Mesenteric fat pad (tissue), 1 donor: ENCODE data around the gene VSIG2. TPM values are rescaled to one million over a fixed set of nuclear protein-coding genes. Genes with fewer than 3 reads are reported as not detected.
A peak's percentile ranks its signal among the peaks of the same experiment; 100 is the strongest.
"Not testable (repeated sequence)": the region's sequence is repeated elsewhere in the genome, so short reads cannot be mapped to it uniquely, and the experiment has no call there.

ENCODE experiments used
- DNase-seq: peaks from one replicate; pipeline ENCODE4 v3.0.0-alpha.2; 2020; ENCODE audit warnings: low spot score
- long read RNA-seq: library from polyadenylated mRNA; unstranded; transcript quantifications from one replicate; pipeline ENCODE4 v2.0.0, GENCODE V29; 2020
- total RNA-seq: library from RNA; stranded (reverse); fragmentation: NEBNext Ultra II Directional; extraction: Animal tissue kit (Norgen Biotek cat#: 25700); gene quantifications from one replicate; pipeline ENCODE4 v1.2.1, GENCODE V29; 2021
- donor health status: DM: yes; HTN: yes; CAD: no.

Gene VSIG2, protein sequence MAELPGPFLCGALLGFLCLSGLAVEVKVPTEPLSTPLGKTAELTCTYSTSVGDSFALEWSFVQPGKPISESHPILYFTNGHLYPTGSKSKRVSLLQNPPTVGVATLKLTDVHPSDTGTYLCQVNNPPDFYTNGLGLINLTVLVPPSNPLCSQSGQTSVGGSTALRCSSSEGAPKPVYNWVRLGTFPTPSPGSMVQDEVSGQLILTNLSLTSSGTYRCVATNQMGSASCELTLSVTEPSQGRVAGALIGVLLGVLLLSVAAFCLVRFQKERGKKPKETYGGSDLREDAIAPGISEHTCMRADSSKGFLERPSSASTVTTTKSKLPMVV
- total RNA-seq: 2.0 TPM
- long read RNA-seq: 0 reads

GRCh38 chr11:124751741-124752470, at the start of gene VSIG2:
TSS of gene VSIG2 (minus strand) at chr11:124752255. CDS start at chr11:124752137, 118 bp downstream.
- no peak for DNase-seq

GRCh38 chr11:124801014-124801413, 49.0 kb upstream of the VSIG2 start:
- no peak for DNase-seq

- peak; percentile 96 for DNase-seq
Observed at GRCh38 chr11:124800226-124800929, 48.3 kb upstream of the VSIG2 start, which contains the start of gene MSANTD2. TSS of gene MSANTD2 (minus strand) at chr11:124800406. CDS start at chr11:124800380, 26 bp downstream.

GRCh38 chr11:124799348-124800225, 47.5 kb upstream of the VSIG2 start:
- no peak for DNase-seq

- DNase-seq: no peak
Observed at GRCh38 chr11:124798991-124799347, 46.9 kb upstream of the VSIG2 start.

DNA sequence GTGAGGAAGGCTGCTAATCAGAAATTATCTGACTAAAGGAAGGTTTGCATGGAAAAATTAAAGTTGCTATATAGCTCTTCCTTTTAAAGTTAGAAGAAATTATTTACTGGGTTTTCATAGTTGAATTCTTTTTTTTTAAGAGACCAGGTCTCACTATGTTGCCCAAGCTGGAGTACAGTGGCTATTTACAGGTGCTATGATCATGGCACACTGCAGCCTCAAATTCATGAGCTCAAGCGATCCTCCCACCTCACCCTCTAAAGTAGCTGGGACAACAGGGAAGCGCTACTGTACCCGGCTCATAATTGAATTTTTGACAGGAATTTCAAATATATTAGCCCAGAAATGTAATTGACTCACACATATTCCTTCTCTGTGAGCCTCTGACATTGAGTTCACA, 44.3 kb upstream of the VSIG2 start:
- no peak for DNase-seq

DNA sequence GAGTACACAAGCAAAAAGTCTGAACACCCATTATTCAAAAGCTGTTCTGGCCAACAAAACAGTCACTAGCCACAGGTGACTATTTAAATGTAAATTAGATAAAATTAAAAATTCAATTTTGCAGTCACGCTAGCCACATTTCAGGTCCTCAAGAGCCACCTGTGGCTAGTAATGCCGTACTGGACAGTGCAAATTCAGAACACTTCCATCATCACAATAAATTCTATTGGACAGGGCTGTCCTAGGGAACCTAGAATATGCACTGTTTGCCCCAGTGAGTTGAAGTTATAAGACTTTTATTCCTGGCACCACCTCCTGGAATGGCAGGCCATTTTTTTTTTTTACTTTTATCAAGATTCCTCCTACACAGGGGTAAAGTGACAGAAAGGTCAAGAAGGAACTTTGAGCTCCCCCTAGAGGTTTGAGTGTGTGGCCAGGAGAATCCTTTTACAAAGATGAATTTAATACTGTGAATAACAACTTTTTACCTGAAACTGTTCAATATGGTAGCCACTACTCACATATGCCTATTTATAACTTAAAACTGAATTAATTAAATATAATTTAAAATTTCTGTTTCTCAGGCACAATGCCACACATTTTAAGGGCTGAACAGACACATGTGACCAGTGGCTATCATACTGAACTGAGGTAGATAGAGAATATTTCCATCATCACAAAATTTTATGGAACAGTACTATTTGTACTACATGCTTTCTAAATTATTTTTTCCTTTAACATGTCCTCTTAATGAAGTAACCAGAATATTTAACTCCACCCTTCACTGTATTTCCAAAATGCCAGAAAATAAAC, 41.6 kb upstream of the VSIG2 start:
- DNase-seq: no peak

DNA sequence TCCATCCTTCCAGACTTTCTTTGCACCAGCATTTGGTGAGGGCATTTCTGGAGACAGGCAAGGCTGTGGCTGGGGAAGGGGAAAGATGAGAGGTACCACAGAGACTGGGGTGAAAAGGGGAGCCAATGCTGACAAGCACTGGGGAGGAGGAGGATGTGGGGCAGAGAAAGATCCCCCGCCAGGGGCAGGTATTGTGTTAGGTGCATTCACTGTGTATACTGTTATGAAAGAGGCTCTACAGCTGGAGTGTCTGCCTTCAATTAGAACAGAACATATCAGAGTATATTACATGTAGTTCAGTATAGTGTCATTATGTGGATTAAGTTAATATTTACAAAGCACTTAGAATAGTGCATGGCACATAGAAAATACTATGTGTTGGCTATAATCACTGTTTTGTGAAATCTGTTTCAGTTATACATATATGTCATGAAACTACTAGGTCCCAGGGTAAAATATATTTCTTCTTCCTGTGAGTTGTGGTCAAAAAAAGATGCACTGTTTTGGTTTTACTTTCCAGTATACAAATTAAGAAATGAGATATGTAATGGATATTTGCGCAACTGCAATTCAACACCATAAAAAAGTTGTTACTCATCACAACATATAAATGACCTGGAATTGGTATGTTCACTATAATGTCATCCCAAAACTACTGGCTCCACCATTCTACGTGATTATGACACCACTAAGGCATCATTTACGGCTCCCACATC, 39.7 kb upstream of the VSIG2 start:
- no peak for DNase-seq

- no peak for DNase-seq
Observed at GRCh38 chr11:124788521-124788920, 36.5 kb upstream of the VSIG2 start.

GRCh38 chr11:124784051-124784450, 32.0 kb upstream of the VSIG2 start:
- no peak for DNase-seq

- no peak for DNase-seq
Observed at GRCh38 chr11:124783002-124783401, 30.9 kb upstream of the VSIG2 start.

GRCh38 chr11:124779568-124779967, 27.5 kb upstream of the VSIG2 start:
- no peak for DNase-seq

DNA sequence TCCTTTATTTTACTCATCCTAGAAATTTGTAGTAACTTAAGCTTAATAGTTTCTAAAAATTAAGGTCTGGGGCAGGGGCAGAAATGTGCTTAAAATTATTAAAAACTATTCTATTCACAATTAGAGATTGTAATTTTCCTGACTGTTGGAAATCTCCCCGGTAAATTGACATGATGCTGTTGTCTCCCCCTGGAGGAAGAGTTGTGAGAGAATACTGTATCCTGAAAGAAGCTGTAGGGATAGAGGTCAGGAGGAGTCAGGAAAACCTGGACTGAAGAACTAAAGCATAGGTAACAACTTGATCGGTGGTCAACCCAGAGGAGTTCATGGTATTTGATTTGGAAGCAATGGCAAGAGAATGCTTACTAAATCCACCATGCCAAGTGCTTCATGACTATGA, 26.2 kb upstream of the VSIG2 start:
- DNase-seq: no peak

DNA sequence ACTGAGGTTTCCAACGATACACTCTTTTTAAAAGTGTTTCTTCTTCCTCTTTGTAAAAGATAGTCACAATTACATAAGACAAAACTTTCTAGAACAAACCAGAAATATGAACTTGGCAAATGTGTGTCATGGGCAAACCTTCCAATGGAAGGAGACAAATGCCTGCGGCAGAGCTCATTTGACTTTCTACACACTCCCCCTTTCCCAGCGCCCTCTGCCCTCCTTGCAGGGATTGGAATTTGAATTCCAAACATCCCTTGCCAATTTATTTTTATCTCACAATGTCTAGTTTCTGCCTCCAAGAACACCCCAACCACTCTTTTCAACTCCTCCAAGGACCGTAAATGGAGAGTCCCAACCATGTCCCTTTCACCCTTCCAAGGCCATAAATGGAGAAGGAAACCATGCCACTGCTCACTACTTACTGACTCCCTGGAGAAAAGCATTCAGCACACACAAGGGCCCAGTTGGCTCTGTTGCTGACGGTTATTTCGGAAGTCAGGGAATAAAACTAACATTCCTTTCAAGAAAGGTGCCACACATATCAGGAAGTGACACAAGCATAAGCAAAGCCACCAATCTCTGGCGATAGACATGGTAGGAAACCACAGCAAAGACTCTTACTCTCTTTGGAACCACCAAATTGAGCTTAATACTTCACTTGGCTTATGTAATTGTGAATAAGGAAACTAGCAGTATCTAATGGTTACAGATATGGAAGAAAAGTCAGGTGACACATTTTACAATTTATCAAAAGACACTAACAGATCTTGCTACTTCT, 25.0 kb upstream of the VSIG2 start:
- DNase-seq: no peak

GRCh38 chr11:124770959-124771358, 18.9 kb upstream of the VSIG2 start:
- not testable (repeated sequence) for DNase-seq

- no peak for DNase-seq
Observed at GRCh38 chr11:124769806-124770774, 18.0 kb upstream of the VSIG2 start.

DNA sequence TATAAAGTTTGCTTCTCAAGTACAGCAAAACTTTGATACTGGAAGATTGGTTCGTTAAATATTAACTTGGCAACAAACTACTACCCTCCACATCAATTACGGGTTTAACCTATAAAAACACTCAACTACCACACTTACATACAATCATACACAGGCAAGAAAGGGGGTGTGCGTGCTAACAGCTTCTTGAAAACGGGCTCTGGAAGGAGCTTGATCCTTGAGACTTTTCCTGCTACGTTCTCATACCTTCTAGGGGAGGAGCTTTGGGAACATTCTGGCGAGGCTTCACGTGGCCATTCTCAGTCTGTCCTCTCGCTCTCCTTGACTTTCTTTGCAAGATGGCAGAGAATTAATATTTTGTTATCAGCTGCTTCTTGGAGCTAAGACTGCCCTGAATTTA, 16.9 kb upstream of the VSIG2 start:
- no peak for DNase-seq

DNA sequence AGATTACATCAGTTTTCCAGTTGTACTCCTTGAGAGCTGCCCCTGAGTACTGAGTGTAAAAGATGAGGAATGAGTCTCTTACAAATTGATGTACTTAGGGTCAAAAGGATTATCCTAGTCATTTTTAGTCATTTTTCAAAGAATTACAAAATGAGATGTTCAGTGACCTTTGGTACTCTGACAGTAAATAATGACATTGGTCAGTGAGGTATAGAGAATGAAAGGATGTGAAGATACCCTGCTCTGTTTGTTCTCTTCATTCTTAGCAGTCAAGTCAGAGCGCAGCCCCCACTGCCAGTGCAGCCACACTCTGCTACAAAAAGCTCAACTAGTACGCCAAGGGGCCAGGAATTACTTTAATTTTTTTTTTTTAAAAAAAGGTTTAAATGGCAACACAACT, 14.1 kb upstream of the VSIG2 start:
- no peak for DNase-seq
